Calu3 (cell line): Measurements from ENCODE around the gene CD2AP. TPM values are rescaled to one million over a fixed set of nuclear protein-coding genes. Genes with fewer than 3 reads are reported as not detected.

ENCODE experiments used
- BruUV-seq: library from RNA; stranded (reverse); fragments of 400-500 nt; replicated peaks from 2 replicates; lab custom pipeline; 2021; lab: Mats Ljungman, UMichigan
- CTCF ChIA-PET: fragments of 300-600 bp; sonication (Branson Sonifier 250); formaldehyde crosslinking; loops from one replicate; lab custom pipeline; 2022; ENCODE audit warnings: antibody characterized with exemption; lab: Charles Lee
- DNase-seq: peaks from one replicate; pipeline ENCODE4 v3.0.0; 2022
- H3K27ac Mint-ChIP-seq: one replicate; pipeline ENCODE4 v1.8.0; 2022; ENCODE audit warnings: mixed read lengths; ENCODE audit not compliant: unreplicated experiment
- H3K27me3 Mint-ChIP-seq: one replicate; pipeline ENCODE4 v1.8.0; 2022; ENCODE audit warnings: mixed read lengths; ENCODE audit not compliant: unreplicated experiment
- H3K36me3 Mint-ChIP-seq: one replicate; pipeline ENCODE4 v1.8.0; 2022; ENCODE audit warnings: mild to moderate bottlenecking, moderate library complexity, mixed read lengths; ENCODE audit not compliant: insufficient read depth, unreplicated experiment
- H3K4me1 Mint-ChIP-seq: one replicate; pipeline ENCODE4 v1.8.0; 2022; ENCODE audit warnings: mild to moderate bottlenecking, low read depth, mixed read lengths; ENCODE audit not compliant: unreplicated experiment
- H3K4me3 Mint-ChIP-seq: one replicate; pipeline ENCODE4 v1.8.0; 2022; ENCODE audit warnings: mild to moderate bottlenecking, low read depth, moderate library complexity, mixed read lengths; ENCODE audit not compliant: unreplicated experiment
- H3K9me3 Mint-ChIP-seq: one replicate; pipeline ENCODE4 v1.8.0; 2022; ENCODE audit warnings: low read depth, mixed read lengths; ENCODE audit not compliant: unreplicated experiment
- intact Hi-C: fragments of 100-400 bp; cut with micrococcal nuclease; formaldehyde crosslinking; loops from one replicate; pipeline ENCODE4 v1.10.0; 2022; ENCODE audit not compliant: unreplicated experiment
- total RNA-seq: library from RNA; stranded (reverse); gene quantifications from 2 replicates; pipeline ENCODE4 v1.2.3, GENCODE V29; 2022
- TF ChIP-seq, protein P1 (sequence below): fragments of 200-600 bp; IDR thresholded peaks from one replicate; pipeline ENCODE4 v1.8.0; 2022; ENCODE audit warnings: antibody characterized with exemption; ENCODE audit not compliant: unreplicated experiment

Gene CD2AP
- total RNA-seq, 1 experiment from 2014 or later, result 105 TPM

DNA sequence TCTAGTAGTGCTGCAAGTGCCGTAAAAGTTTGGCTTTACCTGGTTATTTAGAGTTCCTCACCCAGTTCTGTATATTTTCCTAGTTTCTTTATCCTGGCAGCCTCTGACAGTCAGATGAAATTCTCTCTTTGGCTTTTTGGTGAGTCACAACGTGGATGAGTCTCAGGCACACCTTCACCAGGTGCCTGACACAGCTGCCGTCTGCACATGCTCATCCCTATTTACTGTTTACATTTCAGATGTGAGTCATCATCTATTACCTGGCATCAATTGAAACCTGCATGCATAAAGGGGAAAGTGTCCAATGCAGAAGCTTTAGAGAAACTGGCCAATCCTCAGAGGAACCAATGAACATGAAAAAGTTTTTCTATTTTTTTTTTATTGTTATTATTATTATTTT, 187.5 kb downstream of the CD2AP start:
- H3K4me3 Mint-ChIP-seq, result no peak overlapping the region
- no TSS peak for BruUV-seq
- TF ChIP-seq, protein P1, sequence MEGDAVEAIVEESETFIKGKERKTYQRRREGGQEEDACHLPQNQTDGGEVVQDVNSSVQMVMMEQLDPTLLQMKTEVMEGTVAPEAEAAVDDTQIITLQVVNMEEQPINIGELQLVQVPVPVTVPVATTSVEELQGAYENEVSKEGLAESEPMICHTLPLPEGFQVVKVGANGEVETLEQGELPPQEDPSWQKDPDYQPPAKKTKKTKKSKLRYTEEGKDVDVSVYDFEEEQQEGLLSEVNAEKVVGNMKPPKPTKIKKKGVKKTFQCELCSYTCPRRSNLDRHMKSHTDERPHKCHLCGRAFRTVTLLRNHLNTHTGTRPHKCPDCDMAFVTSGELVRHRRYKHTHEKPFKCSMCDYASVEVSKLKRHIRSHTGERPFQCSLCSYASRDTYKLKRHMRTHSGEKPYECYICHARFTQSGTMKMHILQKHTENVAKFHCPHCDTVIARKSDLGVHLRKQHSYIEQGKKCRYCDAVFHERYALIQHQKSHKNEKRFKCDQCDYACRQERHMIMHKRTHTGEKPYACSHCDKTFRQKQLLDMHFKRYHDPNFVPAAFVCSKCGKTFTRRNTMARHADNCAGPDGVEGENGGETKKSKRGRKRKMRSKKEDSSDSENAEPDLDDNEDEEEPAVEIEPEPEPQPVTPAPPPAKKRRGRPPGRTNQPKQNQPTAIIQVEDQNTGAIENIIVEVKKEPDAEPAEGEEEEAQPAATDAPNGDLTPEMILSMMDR, result no peak
- no peaks in the 10 kb centered on the region for H3K36me3 Mint-ChIP-seq
- intact Hi-C loops, result no loop called here
- no peaks in the 10 kb centered on the region for H3K9me3 Mint-ChIP-seq
- CTCF ChIA-PET, result interaction anchor here (0.6 kb wide), 2 partner anchors 66 to 1565 kb away, joined by 3 to 4 read pairs; no protein-coding TSS in a partner anchor
- H3K27me3 Mint-ChIP-seq, result no peaks in the 10 kb centered on the region
- H3K4me1 Mint-ChIP-seq, result peaks cover 20% of the 10 kb centered on the region
- H3K27ac Mint-ChIP-seq, result no peak overlapping the region
- no peak for DNase-seq

DNA sequence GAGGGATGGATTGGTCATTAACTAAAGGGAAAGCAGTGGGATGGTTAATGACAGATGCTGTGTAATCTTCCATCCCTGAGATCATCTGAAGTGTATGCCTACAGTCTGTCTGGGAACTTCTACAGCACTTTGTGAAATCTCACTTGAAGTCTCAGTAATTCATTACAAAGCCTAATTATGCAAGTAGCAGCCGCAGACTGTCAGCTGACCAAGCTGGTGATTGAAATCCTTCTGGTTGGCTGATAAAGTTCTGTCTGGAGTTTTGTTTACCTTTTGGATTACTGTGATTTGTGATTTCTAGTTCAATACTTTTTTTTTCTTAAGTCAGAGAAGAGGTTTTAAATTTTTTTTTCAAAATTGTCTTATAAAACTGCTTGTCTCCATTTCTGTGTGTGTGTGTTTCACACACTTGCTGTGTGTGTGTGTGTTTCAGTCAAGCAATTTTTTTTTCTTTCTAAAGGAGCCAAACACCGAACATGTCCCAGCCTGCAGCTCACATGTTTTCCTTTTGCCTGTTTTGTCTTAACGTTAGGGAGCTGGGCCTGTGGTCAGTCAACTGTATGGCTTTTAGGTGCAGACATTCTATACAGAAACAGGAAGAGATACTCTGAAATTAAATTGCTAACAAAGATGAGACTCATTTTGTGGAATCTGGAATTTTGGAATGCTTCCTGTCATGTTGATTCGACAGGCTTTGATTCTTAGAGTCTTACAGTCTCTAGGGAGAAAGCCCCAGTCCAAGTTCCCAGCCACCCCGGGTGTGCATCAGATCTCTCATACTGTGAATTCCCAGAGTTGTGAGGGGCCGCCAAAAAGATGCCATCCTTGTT, 192.3 kb downstream of the CD2AP start:
- peak overlapping the region; percentile 62 for H3K27ac Mint-ChIP-seq
- no peak for DNase-seq
- no peaks in the 10 kb centered on the region for H3K9me3 Mint-ChIP-seq
- TF ChIP-seq, protein P1, result no peak
- no TSS peak for BruUV-seq
- H3K4me1 Mint-ChIP-seq, result peaks cover 30% of the 10 kb centered on the region
- CTCF ChIA-PET, result interaction anchor here (0.7 to 1.0 kb wide), 2 partner anchors 65 to 1360 kb away, joined by 3 read pairs; no protein-coding TSS in a partner anchor
- peak overlapping the region; percentile 22 for H3K4me3 Mint-ChIP-seq
- no peaks in the 10 kb centered on the region for H3K27me3 Mint-ChIP-seq
- intact Hi-C loops, result no loop called here
- H3K36me3 Mint-ChIP-seq, result no peaks in the 10 kb centered on the region

DNA sequence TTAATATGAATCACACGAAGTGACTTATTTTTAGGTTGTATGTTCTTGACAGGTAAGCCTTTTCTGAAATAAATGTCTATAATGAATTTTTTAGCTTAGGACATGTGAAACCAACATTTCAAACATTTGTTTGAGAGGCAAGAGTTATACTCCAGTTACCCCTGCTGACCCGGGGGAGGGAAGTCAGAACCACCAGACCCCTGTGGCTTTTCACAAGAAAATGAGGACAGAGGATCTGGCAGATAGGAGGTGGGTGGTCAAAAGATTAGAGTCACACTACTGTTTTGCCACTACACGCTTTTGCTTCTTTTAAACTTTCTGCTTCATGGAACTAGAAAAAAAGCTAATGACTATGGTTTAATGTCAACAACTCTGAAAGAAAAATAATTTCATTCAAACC, 193.3 kb downstream of the CD2AP start:
- Mint-ChIP-seq H3K4me1 (peaks cover 24% of the 10 kb centered on the region), H3K27me3 (no peaks in the 10 kb centered on the region), H3K27ac (no peak overlapping the region), H3K9me3 (no peaks in the 10 kb centered on the region), H3K36me3 (no peaks in the 10 kb centered on the region), H3K4me3 (no peak overlapping the region)
- TF ChIP-seq, protein P1, result no peak
- CTCF ChIA-PET, result no interaction called here
- BruUV-seq, result no TSS peak
- intact Hi-C loops, result no loop called here
- DNase-seq, result no peak

DNA sequence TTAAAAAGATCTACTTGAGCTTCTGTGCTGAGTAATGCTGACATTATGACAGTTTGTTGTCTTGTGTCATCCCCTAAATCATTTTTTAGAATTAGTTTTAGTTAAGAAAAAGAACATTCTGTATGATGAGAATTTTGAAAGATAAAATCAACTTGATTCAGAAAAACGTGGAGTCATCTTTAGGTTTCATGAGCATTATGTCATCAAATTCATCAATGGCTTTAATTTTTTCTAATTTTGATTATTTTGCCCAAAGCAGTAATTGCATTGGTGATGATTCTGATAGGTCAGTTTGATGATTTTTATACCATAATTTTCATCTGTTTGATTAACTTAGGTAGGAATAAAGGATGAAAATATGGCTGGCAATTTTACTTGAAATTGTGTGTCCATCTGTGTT, 194.2 kb downstream of the CD2AP start:
- Mint-ChIP-seq H3K27ac (no peak overlapping the region), H3K27me3 (no peaks in the 10 kb centered on the region), H3K4me3 (no peak overlapping the region), H3K4me1 (peaks cover 24% of the 10 kb centered on the region), H3K9me3 (no peaks in the 10 kb centered on the region), H3K36me3 (no peaks in the 10 kb centered on the region)
- no TSS peak for BruUV-seq
- CTCF ChIA-PET, result no interaction called here
- DNase-seq, result no peak
- intact Hi-C loops, result no loop called here
- TF ChIP-seq, protein P1, result no peak
